Loucy (cell line): ENCODE results near the gene WDSUB1.
A peak's percentile ranks its signal among the peaks of the same experiment; 100 is the strongest.

Experiments used
- H2AFZ ChIP-seq: fragments of 200-600 bp; sonication (generic); 2 replicates; pipeline ENCODE4 v1.6.0; 2016; ENCODE audit warnings: antibody characterized with exemption, mild to moderate bottlenecking, low read length, moderate library complexity
- H3F3A ChIP-seq: fragments of 200-600 bp; 2 replicates; pipeline ENCODE4 v1.6.0; 2016; ENCODE audit warnings: antibody characterized with exemption, low read depth, mild to moderate bottlenecking
- H3K27me3 ChIP-seq: fragments of 200-600 bp; sonication (generic); 2 replicates; pipeline ENCODE4 v1.6.1; 2014; ENCODE audit warnings: low read length, mild to moderate bottlenecking; ENCODE audit not compliant: insufficient read depth, poor library complexity, severe bottlenecking
- H3K36me3 ChIP-seq: fragments of 200-600 bp; sonication (generic); 2 replicates; pipeline ENCODE4 v1.6.1; 2016; ENCODE audit warnings: low read length; ENCODE audit not compliant: insufficient read depth
- H3K4me1 ChIP-seq: fragments of 200-600 bp; sonication (generic); 2 replicates; pipeline ENCODE4 v1.5.1; 2014; ENCODE audit warnings: low read length, mild to moderate bottlenecking; ENCODE audit not compliant: insufficient read depth, poor library complexity, severe bottlenecking
- H3K4me2 ChIP-seq: fragments of 200-600 bp; sonication (generic); 2 replicates; pipeline ENCODE4 v1.6.0; 2014; ENCODE audit warnings: antibody characterized with exemption, low read length, low read depth, mild to moderate bottlenecking; ENCODE audit not compliant: poor library complexity, severe bottlenecking
- H3K4me3 ChIP-seq: fragments of 200-600 bp; sonication (generic); 2 replicates; pipeline ENCODE4 v1.5.1; 2014; ENCODE audit warnings: low read length, mild to moderate bottlenecking, mixed read lengths; ENCODE audit not compliant: poor library complexity, severe bottlenecking
- H3K79me2 ChIP-seq: fragments of 200-600 bp; sonication (generic); 2 replicates; pipeline ENCODE4 v1.6.1; 2014; ENCODE audit warnings: low read length; ENCODE audit not compliant: insufficient read depth
- H3K9ac ChIP-seq: fragments of 200-600 bp; sonication (generic); 2 replicates; pipeline ENCODE4 v1.6.0; 2014; ENCODE audit warnings: mild to moderate bottlenecking, low read depth, low read length, moderate library complexity; ENCODE audit not compliant: poor library complexity, severe bottlenecking
- H3K9me2 ChIP-seq: fragments of 200-600 bp; sonication (generic); replicated peaks from 2 replicates; pipeline ENCODE4 v1.6.1; 2016; ENCODE audit warnings: low read depth, low read length, mixed read lengths
- H3K9me3 ChIP-seq: fragments of 200-600 bp; sonication (generic); 2 replicates; pipeline ENCODE4 v1.6.1; 2014; ENCODE audit warnings: mild to moderate bottlenecking, antibody characterized with exemption, low read length, low read depth; ENCODE audit not compliant: insufficient read depth
- H4K20me1 ChIP-seq: fragments of 200-600 bp; sonication (generic); 2 replicates; pipeline ENCODE4 v1.6.0; 2014; ENCODE audit warnings: antibody characterized with exemption, low read length, mild to moderate bottlenecking; ENCODE audit not compliant: insufficient read depth, poor library complexity, severe bottlenecking
- EZH2phosphoT487 ChIP-seq: fragments of 200-600 bp; IDR thresholded peaks from 2 replicates; pipeline ENCODE4 v1.6.1; 2018; ENCODE audit warnings: antibody characterized with exemption, mild to moderate bottlenecking, moderate library complexity, borderline replicate concordance
- TF ChIP-seq, protein P1 (sequence below): fragments of 200-600 bp; sonication (generic); conservative IDR thresholded peaks from 2 replicates; pipeline ENCODE4 v1.5.1; 2014; ENCODE audit warnings: mild to moderate bottlenecking, antibody characterized with exemption, low read length

Gene WDSUB1, protein sequence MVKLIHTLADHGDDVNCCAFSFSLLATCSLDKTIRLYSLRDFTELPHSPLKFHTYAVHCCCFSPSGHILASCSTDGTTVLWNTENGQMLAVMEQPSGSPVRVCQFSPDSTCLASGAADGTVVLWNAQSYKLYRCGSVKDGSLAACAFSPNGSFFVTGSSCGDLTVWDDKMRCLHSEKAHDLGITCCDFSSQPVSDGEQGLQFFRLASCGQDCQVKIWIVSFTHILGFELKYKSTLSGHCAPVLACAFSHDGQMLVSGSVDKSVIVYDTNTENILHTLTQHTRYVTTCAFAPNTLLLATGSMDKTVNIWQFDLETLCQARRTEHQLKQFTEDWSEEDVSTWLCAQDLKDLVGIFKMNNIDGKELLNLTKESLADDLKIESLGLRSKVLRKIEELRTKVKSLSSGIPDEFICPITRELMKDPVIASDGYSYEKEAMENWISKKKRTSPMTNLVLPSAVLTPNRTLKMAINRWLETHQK

DNA sequence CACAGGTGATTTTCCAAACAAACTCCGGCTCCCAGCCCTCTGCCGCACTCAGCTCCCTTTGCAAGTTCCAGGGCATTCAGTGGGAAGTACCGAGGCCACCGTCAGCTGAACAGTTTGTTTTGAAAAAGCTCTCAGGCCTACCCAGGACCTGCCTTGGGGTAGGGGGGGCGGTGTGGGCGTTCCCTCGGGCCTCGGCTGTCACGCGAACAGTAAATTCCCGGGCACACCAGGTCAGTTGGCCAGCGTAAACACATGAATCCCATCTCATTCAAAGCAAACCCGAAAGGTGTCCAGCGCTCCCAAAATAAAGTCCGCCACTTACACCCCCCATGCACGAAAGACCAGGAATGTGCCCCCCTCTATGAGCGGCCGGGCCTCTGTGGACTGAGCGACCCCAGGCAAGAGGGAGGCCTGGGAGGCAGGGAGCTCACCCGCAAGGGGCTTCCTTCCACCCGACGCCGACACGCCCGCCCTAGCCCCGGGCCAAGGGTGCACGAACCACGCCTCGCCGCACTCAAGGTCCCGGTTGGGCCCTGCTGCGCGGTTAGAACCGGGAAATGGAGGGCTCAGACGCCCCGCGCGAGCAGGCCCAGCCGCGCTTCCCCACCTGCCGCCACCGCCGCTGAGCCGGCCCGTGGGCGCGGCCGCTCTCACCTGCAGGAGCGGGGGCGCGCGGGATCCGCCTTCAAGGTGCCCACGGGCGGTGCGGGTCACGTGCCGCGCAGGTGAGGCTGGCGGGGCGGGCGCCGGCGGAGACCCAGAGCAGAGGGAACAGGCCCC is at the start of gene WDSUB1:
TSS of gene WDSUB1 (minus strand) at position 775 of the 780 bp plus-strand sequence. CDS start 3,634 bp downstream, outside the sequence.
- H3K4me3 ChIP-seq = peak within 1 kb of the TSS; percentile 95
- H3K9ac ChIP-seq = peak within 1 kb of the TSS; percentile 82
- peaks cover 5% of the 10 kb centered on the region for H4K20me1 ChIP-seq
- peaks cover 49% of the 10 kb centered on the region for H3K4me1 ChIP-seq
- no peaks in the 10 kb centered on the region for H3K36me3 ChIP-seq
- peak within 1 kb of the TSS; percentile 100 for H3K4me2 ChIP-seq
- TF ChIP-seq EZH2phosphoT487 = no peak
- TF ChIP-seq, protein P1, sequence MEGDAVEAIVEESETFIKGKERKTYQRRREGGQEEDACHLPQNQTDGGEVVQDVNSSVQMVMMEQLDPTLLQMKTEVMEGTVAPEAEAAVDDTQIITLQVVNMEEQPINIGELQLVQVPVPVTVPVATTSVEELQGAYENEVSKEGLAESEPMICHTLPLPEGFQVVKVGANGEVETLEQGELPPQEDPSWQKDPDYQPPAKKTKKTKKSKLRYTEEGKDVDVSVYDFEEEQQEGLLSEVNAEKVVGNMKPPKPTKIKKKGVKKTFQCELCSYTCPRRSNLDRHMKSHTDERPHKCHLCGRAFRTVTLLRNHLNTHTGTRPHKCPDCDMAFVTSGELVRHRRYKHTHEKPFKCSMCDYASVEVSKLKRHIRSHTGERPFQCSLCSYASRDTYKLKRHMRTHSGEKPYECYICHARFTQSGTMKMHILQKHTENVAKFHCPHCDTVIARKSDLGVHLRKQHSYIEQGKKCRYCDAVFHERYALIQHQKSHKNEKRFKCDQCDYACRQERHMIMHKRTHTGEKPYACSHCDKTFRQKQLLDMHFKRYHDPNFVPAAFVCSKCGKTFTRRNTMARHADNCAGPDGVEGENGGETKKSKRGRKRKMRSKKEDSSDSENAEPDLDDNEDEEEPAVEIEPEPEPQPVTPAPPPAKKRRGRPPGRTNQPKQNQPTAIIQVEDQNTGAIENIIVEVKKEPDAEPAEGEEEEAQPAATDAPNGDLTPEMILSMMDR = no peak
- H3K9me3 ChIP-seq = no peaks in the 10 kb centered on the region
- no peaks in the 10 kb centered on the region for H3K27me3 ChIP-seq
- H3K9me2 ChIP-seq = no peaks in the 10 kb centered on the region
- peak within 1 kb of the TSS; percentile 98 for H2AFZ ChIP-seq
- H3F3A ChIP-seq = peaks cover 8% of the 10 kb centered on the region; the same call in 1 of the 2 replicates
- peaks cover 26% of the 10 kb centered on the region for H3K79me2 ChIP-seq

DNA sequence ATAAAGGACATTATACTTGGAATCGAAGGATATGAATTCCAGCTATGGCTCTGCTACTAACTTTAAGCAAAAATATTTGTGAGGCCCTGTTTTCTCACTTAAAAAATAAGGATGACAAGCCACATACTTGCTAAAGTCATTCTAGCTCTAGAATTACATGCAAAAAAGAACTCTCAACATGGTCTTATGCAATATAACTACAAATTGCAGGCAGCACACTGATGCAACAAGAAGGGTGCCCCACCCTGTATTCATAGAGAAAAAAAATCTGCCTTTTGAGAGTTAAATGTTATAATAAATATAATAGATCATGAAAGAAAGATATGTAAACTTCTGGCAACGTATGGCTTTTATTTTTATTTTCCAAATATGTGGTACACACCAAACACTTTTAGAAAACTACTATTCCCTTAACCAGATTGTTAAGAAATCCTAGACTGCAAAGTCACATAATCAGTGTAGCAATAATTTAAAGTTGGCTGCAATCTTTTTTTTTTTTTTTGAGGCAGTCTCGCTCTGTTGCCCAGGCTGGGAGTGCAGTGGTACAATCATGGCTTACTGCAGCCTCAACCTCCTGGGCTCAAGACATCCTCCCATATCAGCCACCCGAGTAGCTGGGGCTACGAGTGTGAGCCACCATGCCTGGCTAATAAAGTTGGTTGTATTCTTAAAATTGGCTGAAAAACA is 40.2 kb upstream of the WDSUB1 start:
- Histone ChIP-seq H3K36me3 (peaks cover 6% of the 10 kb centered on the region), H3K9ac (no peak overlapping the region), H4K20me1 (no peaks in the 10 kb centered on the region), H3K4me3 (no peak overlapping the region), H3K4me2 (no peak overlapping the region), H2AFZ (no peak overlapping the region), H3K9me2 (no peaks in the 10 kb centered on the region), H3K27me3 (no peaks in the 10 kb centered on the region), H3K9me3 (no peaks in the 10 kb centered on the region), H3F3A (no peaks in the 10 kb centered on the region), H3K4me1 (no peaks in the 10 kb centered on the region), H3K79me2 (no peaks in the 10 kb centered on the region)
- TF ChIP-seq EZH2phosphoT487 = no peak
- TF ChIP-seq, protein P1 = no peak

DNA sequence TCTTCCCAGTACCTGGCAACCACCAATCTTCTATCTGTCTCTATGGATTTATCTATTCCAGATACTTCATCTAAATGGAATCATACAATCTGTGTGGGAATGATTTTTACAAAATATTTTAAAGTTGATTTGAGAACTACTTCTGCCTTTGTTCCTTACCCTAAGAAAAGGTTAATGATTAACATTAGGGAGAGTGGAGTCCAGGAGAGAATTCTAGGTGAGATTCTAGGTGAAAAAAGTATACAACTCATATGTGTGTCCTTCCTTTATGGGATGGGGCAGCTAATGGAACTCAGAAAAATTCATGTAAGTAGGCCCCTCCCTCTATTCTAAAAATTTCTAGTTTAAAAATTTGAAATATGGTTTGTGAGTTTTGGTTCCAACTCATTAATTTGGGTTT is 35.9 kb upstream of the WDSUB1 start:
- Histone ChIP-seq H3K9ac (no peak overlapping the region), H3K79me2 (no peaks in the 10 kb centered on the region), H3K9me2 (no peaks in the 10 kb centered on the region), H4K20me1 (no peaks in the 10 kb centered on the region), H3K4me2 (no peak overlapping the region), H3K4me1 (no peaks in the 10 kb centered on the region), H3K36me3 (peaks cover 6% of the 10 kb centered on the region), H3K4me3 (no peak overlapping the region), H3F3A (no peaks in the 10 kb centered on the region), H3K27me3 (no peaks in the 10 kb centered on the region), H3K9me3 (no peaks in the 10 kb centered on the region), H2AFZ (no peak overlapping the region)
- TF ChIP-seq, protein P1 = no peak
- no peak for TF ChIP-seq EZH2phosphoT487
